ENCODE data around the gene DGKB.

The DGKB gene

GRCh38 chr7:14687241-14687640 lies 215.3 kb downstream of the DGKB start:
- Histone ChIP-seq H3K4me1 (ENCODE audit: control insufficient read depth in 1 of 2, insufficient read depth in 2 of 2, low read length in 2 of 2) (no peaks in the 10 kb centered on the region), H3K27ac (ENCODE audit: low read depth, low read length) (no peak overlapping the region), H3K27me3 (ENCODE audit: control insufficient read depth in 1 of 2, insufficient read depth in 2 of 2, low read length in 2 of 2) (no peaks in the 10 kb centered on the region), H3K36me3 (ENCODE audit: control insufficient read depth in 1 of 2, insufficient read depth in 2 of 2, low read length in 2 of 2) (no peaks in the 10 kb centered on the region), H3K9me3 (ENCODE audit: control insufficient read depth in 1 of 2, low read length in 2 of 2) (no peaks in the 10 kb centered on the region), H3K4me3 (ENCODE audit: low read depth in 1 of 2, low read length in 2 of 2) (no peak overlapping the region), H3K9ac (ENCODE audit: low read depth in 1 of 2, low read length in 2 of 2) (no peak overlapping the region)

- Histone ChIP-seq H3K4me1 (ENCODE audit: control insufficient read depth in 1 of 2, insufficient read depth in 2 of 2, low read length in 2 of 2) (no peaks in the 10 kb centered on the region), H3K27me3 (ENCODE audit: control insufficient read depth in 1 of 2, insufficient read depth in 2 of 2, low read length in 2 of 2) (no peaks in the 10 kb centered on the region), H3K36me3 (ENCODE audit: control insufficient read depth in 1 of 2, insufficient read depth in 2 of 2, low read length in 2 of 2) (no peaks in the 10 kb centered on the region), H3K27ac (ENCODE audit: low read depth, low read length) (no peak overlapping the region), H3K4me3 (ENCODE audit: low read depth in 1 of 2, low read length in 2 of 2) (no peak overlapping the region), H3K9ac (ENCODE audit: low read depth in 1 of 2, low read length in 2 of 2) (no peak overlapping the region), H3K9me3 (ENCODE audit: control insufficient read depth in 1 of 2, low read length in 2 of 2) (no peaks in the 10 kb centered on the region)
Observed at GRCh38 chr7:14685167-14685566, 217.4 kb downstream of the DGKB start.

GRCh38 chr7:14682910-14683465 lies 219.6 kb downstream of the DGKB start:
- H3K27me3 ChIP-seq (ENCODE audit: control insufficient read depth in 1 of 2, insufficient read depth in 2 of 2, low read length in 2 of 2), result no peaks in the 10 kb centered on the region
- no peak overlapping the region for H3K4me3 ChIP-seq (ENCODE audit: low read depth in 1 of 2, low read length in 2 of 2)
- H3K9ac ChIP-seq (ENCODE audit: low read depth in 1 of 2, low read length in 2 of 2), result no peak overlapping the region
- H3K27ac ChIP-seq (ENCODE audit: low read depth, low read length), result no peak overlapping the region
- H3K4me1 ChIP-seq (ENCODE audit: control insufficient read depth in 1 of 2, insufficient read depth in 2 of 2, low read length in 2 of 2), result no peaks in the 10 kb centered on the region
- H3K36me3 ChIP-seq (ENCODE audit: control insufficient read depth in 1 of 2, insufficient read depth in 2 of 2, low read length in 2 of 2), result no peaks in the 10 kb centered on the region
- H3K9me3 ChIP-seq (ENCODE audit: control insufficient read depth in 1 of 2, low read length in 2 of 2), result no peaks in the 10 kb centered on the region

- no peak overlapping the region for H3K9ac ChIP-seq (ENCODE audit: low read depth in 1 of 2, low read length in 2 of 2)
- no peak overlapping the region for H3K4me3 ChIP-seq (ENCODE audit: low read depth in 1 of 2, low read length in 2 of 2)
- H3K27me3 ChIP-seq (ENCODE audit: control insufficient read depth in 1 of 2, insufficient read depth in 2 of 2, low read length in 2 of 2), result no peaks in the 10 kb centered on the region
- no peaks in the 10 kb centered on the region for H3K4me1 ChIP-seq (ENCODE audit: control insufficient read depth in 1 of 2, insufficient read depth in 2 of 2, low read length in 2 of 2)
- H3K36me3 ChIP-seq (ENCODE audit: control insufficient read depth in 1 of 2, insufficient read depth in 2 of 2, low read length in 2 of 2), result no peaks in the 10 kb centered on the region
- no peaks in the 10 kb centered on the region for H3K9me3 ChIP-seq (ENCODE audit: control insufficient read depth in 1 of 2, low read length in 2 of 2)
- no peak overlapping the region for H3K27ac ChIP-seq (ENCODE audit: low read depth, low read length)
Observed at GRCh38 chr7:14676896-14677295, 225.7 kb downstream of the DGKB start.

- no peaks in the 10 kb centered on the region for H3K4me1 ChIP-seq (ENCODE audit: control insufficient read depth in 1 of 2, insufficient read depth in 2 of 2, low read length in 2 of 2)
- H3K9me3 ChIP-seq (ENCODE audit: control insufficient read depth in 1 of 2, low read length in 2 of 2), result no peaks in the 10 kb centered on the region
- H3K4me3 ChIP-seq (ENCODE audit: low read depth in 1 of 2, low read length in 2 of 2), result no peak overlapping the region
- H3K27ac ChIP-seq (ENCODE audit: low read depth, low read length), result no peak overlapping the region
- no peaks in the 10 kb centered on the region for H3K27me3 ChIP-seq (ENCODE audit: control insufficient read depth in 1 of 2, insufficient read depth in 2 of 2, low read length in 2 of 2)
- no peak overlapping the region for H3K9ac ChIP-seq (ENCODE audit: low read depth in 1 of 2, low read length in 2 of 2)
- no peaks in the 10 kb centered on the region for H3K36me3 ChIP-seq (ENCODE audit: control insufficient read depth in 1 of 2, insufficient read depth in 2 of 2, low read length in 2 of 2)
Observed at GRCh38 chr7:14673202-14673601, 229.3 kb downstream of the DGKB start.

GRCh38 chr7:14666913-14667312 lies 235.6 kb downstream of the DGKB start:
- H3K36me3 ChIP-seq (ENCODE audit: control insufficient read depth in 1 of 2, insufficient read depth in 2 of 2, low read length in 2 of 2), result no peaks in the 10 kb centered on the region
- H3K27me3 ChIP-seq (ENCODE audit: control insufficient read depth in 1 of 2, insufficient read depth in 2 of 2, low read length in 2 of 2), result no peaks in the 10 kb centered on the region
- no peak overlapping the region for H3K9ac ChIP-seq (ENCODE audit: low read depth in 1 of 2, low read length in 2 of 2)
- H3K4me1 ChIP-seq (ENCODE audit: control insufficient read depth in 1 of 2, insufficient read depth in 2 of 2, low read length in 2 of 2), result no peaks in the 10 kb centered on the region
- H3K4me3 ChIP-seq (ENCODE audit: low read depth in 1 of 2, low read length in 2 of 2), result no peak overlapping the region
- H3K27ac ChIP-seq (ENCODE audit: low read depth, low read length), result no peak overlapping the region
- H3K9me3 ChIP-seq (ENCODE audit: control insufficient read depth in 1 of 2, low read length in 2 of 2), result no peaks in the 10 kb centered on the region

GRCh38 chr7:14666304-14666703 lies 236.2 kb downstream of the DGKB start:
- H3K9ac ChIP-seq (ENCODE audit: low read depth in 1 of 2, low read length in 2 of 2), result no peak overlapping the region
- H3K4me3 ChIP-seq (ENCODE audit: low read depth in 1 of 2, low read length in 2 of 2), result no peak overlapping the region
- H3K27ac ChIP-seq (ENCODE audit: low read depth, low read length), result no peak overlapping the region
- no peaks in the 10 kb centered on the region for H3K4me1 ChIP-seq (ENCODE audit: control insufficient read depth in 1 of 2, insufficient read depth in 2 of 2, low read length in 2 of 2)
- no peaks in the 10 kb centered on the region for H3K9me3 ChIP-seq (ENCODE audit: control insufficient read depth in 1 of 2, low read length in 2 of 2)
- H3K27me3 ChIP-seq (ENCODE audit: control insufficient read depth in 1 of 2, insufficient read depth in 2 of 2, low read length in 2 of 2), result no peaks in the 10 kb centered on the region
- no peaks in the 10 kb centered on the region for H3K36me3 ChIP-seq (ENCODE audit: control insufficient read depth in 1 of 2, insufficient read depth in 2 of 2, low read length in 2 of 2)

GRCh38 chr7:14639801-14640200 lies 262.8 kb downstream of the DGKB start:
- Histone ChIP-seq H3K27ac (ENCODE audit: low read depth, low read length) (no peak overlapping the region), H3K9ac (ENCODE audit: low read depth in 1 of 2, low read length in 2 of 2) (no peak overlapping the region)

GRCh38 chr7:14639329-14639728 lies 263.2 kb downstream of the DGKB start:
- no peaks in the 10 kb centered on the region for H3K36me3 ChIP-seq (ENCODE audit: control insufficient read depth in 1 of 2, insufficient read depth in 2 of 2, low read length in 2 of 2)
- H3K27me3 ChIP-seq (ENCODE audit: control insufficient read depth in 1 of 2, insufficient read depth in 2 of 2, low read length in 2 of 2), result no peaks in the 10 kb centered on the region
- H3K4me1 ChIP-seq (ENCODE audit: control insufficient read depth in 1 of 2, insufficient read depth in 2 of 2, low read length in 2 of 2), result peaks cover 3 to 14% of the 10 kb centered on the region in 2 donors
- H3K9ac ChIP-seq (ENCODE audit: low read depth in 1 of 2, low read length in 2 of 2), result no peak overlapping the region
- H3K4me3 ChIP-seq (ENCODE audit: low read depth in 1 of 2, low read length in 2 of 2), result no peak overlapping the region
- H3K9me3 ChIP-seq (ENCODE audit: control insufficient read depth in 1 of 2, low read length in 2 of 2), result no peaks in the 10 kb centered on the region
- H3K27ac ChIP-seq (ENCODE audit: low read depth, low read length), result no peak overlapping the region

More at GRCh38 chr7:14639801-14640200, 262.8 kb downstream of the DGKB start:
- Histone ChIP-seq H3K36me3 (ENCODE audit: control insufficient read depth in 1 of 2, insufficient read depth in 2 of 2, low read length in 2 of 2) (no peaks in the 10 kb centered on the region), H3K4me1 (ENCODE audit: control insufficient read depth in 1 of 2, insufficient read depth in 2 of 2, low read length in 2 of 2) (peaks cover 3 to 14% of the 10 kb centered on the region in 2 donors), H3K27me3 (ENCODE audit: control insufficient read depth in 1 of 2, insufficient read depth in 2 of 2, low read length in 2 of 2) (no peaks in the 10 kb centered on the region), H3K9me3 (ENCODE audit: control insufficient read depth in 1 of 2, low read length in 2 of 2) (peaks cover 0 to 2% of the 10 kb centered on the region in 2 donors), H3K4me3 (ENCODE audit: low read depth in 1 of 2, low read length in 2 of 2) (no peak overlapping the region)

- Histone ChIP-seq H3K4me3 (ENCODE audit: low read depth in 1 of 2, low read length in 2 of 2) (no peak overlapping the region), H3K9me3 (ENCODE audit: control insufficient read depth in 1 of 2, low read length in 2 of 2) (no peaks in the 10 kb centered on the region)
Observed at GRCh38 chr7:14637968-14638367, 264.6 kb downstream of the DGKB start.

GRCh38 chr7:14635955-14636354 lies 266.6 kb downstream of the DGKB start:
- no peak overlapping the region for H3K4me3 ChIP-seq (ENCODE audit: low read depth in 1 of 2, low read length in 2 of 2)
- peaks cover 3 to 14% of the 10 kb centered on the region in 2 donors for H3K4me1 ChIP-seq (ENCODE audit: control insufficient read depth in 1 of 2, insufficient read depth in 2 of 2, low read length in 2 of 2)
- no peaks in the 10 kb centered on the region for H3K36me3 ChIP-seq (ENCODE audit: control insufficient read depth in 1 of 2, insufficient read depth in 2 of 2, low read length in 2 of 2)
- no peaks in the 10 kb centered on the region for H3K27me3 ChIP-seq (ENCODE audit: control insufficient read depth in 1 of 2, insufficient read depth in 2 of 2, low read length in 2 of 2)
- no peak overlapping the region for H3K9ac ChIP-seq (ENCODE audit: low read depth in 1 of 2, low read length in 2 of 2)
- H3K27ac ChIP-seq (ENCODE audit: low read depth, low read length), result no peak overlapping the region
- H3K9me3 ChIP-seq (ENCODE audit: control insufficient read depth in 1 of 2, low read length in 2 of 2), result no peaks in the 10 kb centered on the region

More at GRCh38 chr7:14637968-14638367, 264.6 kb downstream of the DGKB start:
- Histone ChIP-seq H3K27me3 (ENCODE audit: control insufficient read depth in 1 of 2, insufficient read depth in 2 of 2, low read length in 2 of 2) (no peaks in the 10 kb centered on the region), H3K36me3 (ENCODE audit: control insufficient read depth in 1 of 2, insufficient read depth in 2 of 2, low read length in 2 of 2) (no peaks in the 10 kb centered on the region), H3K4me1 (ENCODE audit: control insufficient read depth in 1 of 2, insufficient read depth in 2 of 2, low read length in 2 of 2) (peaks cover 3 to 14% of the 10 kb centered on the region in 2 donors), H3K27ac (ENCODE audit: low read depth, low read length) (no peak overlapping the region), H3K9ac (ENCODE audit: low read depth in 1 of 2, low read length in 2 of 2) (no peak overlapping the region)
